HepG2 (cell line): ENCODE measurements around the gene BICDL2. TPM values are rescaled to one million over a fixed set of nuclear protein-coding genes. Genes with fewer than 3 reads are reported as not detected.

Experiments
- ADNP ChIP-seq: sonication (generic); formaldehyde crosslinking; IDR thresholded peaks from 2 replicates; pipeline ENCODE4 v1.4.0; 2020; ENCODE audit warnings: missing genetic modification reagents
- ARNT2 ChIP-seq: sonication (generic); formaldehyde crosslinking; IDR thresholded peaks from 2 replicates; pipeline ENCODE4 v1.8.0; 2022; ENCODE audit warnings: mild to moderate bottlenecking, low read depth, missing genetic modification reagents, moderate library complexity
- CBX5 ChIP-seq: sonication (generic); formaldehyde crosslinking; IDR thresholded peaks from 2 replicates; pipeline ENCODE4 v1.4.0; 2020; ENCODE audit warnings: missing genetic modification reagents, borderline replicate concordance
- CCDC6 ChIP-seq: sonication (generic); formaldehyde crosslinking; IDR thresholded peaks from 2 replicates; pipeline ENCODE4 v1.8.1; 2022; ENCODE audit warnings: mild to moderate bottlenecking, missing genetic modification reagents, moderate library complexity
- CENPT ChIP-seq: sonication (generic); formaldehyde crosslinking; IDR thresholded peaks from 2 replicates; pipeline ENCODE4 v1.8.0; 2022; ENCODE audit warnings: low read depth, mild to moderate bottlenecking, moderate library complexity, missing genetic modification reagents
- DPF2 ChIP-seq: sonication (generic); formaldehyde crosslinking; IDR thresholded peaks from 2 replicates; pipeline ENCODE4 v1.4.0; 2020; ENCODE audit warnings: mild to moderate bottlenecking, low read depth, missing genetic modification reagents, borderline replicate concordance
- GATAD1 ChIP-seq: IDR thresholded peaks from 2 replicates; pipeline ENCODE4 v1.6.1; 2016; ENCODE audit warnings: missing genetic modification reagents, missing compliant biosample characterization
- GFI1 ChIP-seq: sonication (generic); formaldehyde crosslinking; IDR thresholded peaks from 2 replicates; pipeline ENCODE4 v1.5.0; 2020; ENCODE audit warnings: missing genetic modification reagents, mild to moderate bottlenecking, borderline replicate concordance
- JDP2 ChIP-seq: sonication (generic); formaldehyde crosslinking; IDR thresholded peaks from 2 replicates; pipeline ENCODE4 v1.8.1; 2022; ENCODE audit warnings: missing genetic modification reagents, borderline replicate concordance
- KLF12 ChIP-seq: sonication (generic); formaldehyde crosslinking; IDR thresholded peaks from 2 replicates; pipeline ENCODE4 v1.4.0; 2020; ENCODE audit warnings: missing genetic modification reagents, borderline replicate concordance
- NONO ChIP-seq, 2 experiments: fragments of 450-650 bp in 1 of 2; sonication (generic) in 1 of 2; formaldehyde crosslinking in 1 of 2; IDR thresholded peaks in 1 of 2; conservative IDR thresholded peaks in 1 of 2; 2 replicates each; pipeline versions ENCODE4 v1.6.1 to v1.8.0; 2017 to 2022; ENCODE audit warnings: mild to moderate bottlenecking in 1 of 2, missing genetic modification reagents in 1 of 2, moderate library complexity in 1 of 2
- NR0B2 ChIP-seq: sonication (generic); formaldehyde crosslinking; IDR thresholded peaks from 2 replicates; pipeline ENCODE4 v1.4.0; 2020; ENCODE audit warnings: mild to moderate bottlenecking, missing genetic modification reagents
- PHF8 ChIP-seq: sonication (generic); formaldehyde crosslinking; IDR thresholded peaks from 2 replicates; pipeline ENCODE4 v1.5.0; 2020; ENCODE audit warnings: missing genetic modification reagents
- POLR2AphosphoS5 ChIP-seq: IDR thresholded peaks from 2 replicates; pipeline ENCODE4 v1.6.1; 2012; ENCODE audit warnings: low read depth, low read length
- RAD51 ChIP-seq: fragments of 450-650 bp; IDR thresholded peaks from 2 replicates; pipeline ENCODE4 v1.6.1; 2016; ENCODE audit warnings: borderline replicate concordance
- SMC3 ChIP-seq: IDR thresholded peaks from 2 replicates; pipeline ENCODE4 v1.6.1; 2011; ENCODE audit warnings: low read length, improper control_type of control experiment
- SYNCRIP ChIP-seq: fragments of 200-400 bp; formaldehyde crosslinking; IDR thresholded peaks from 2 replicates; pipeline ENCODE4 v1.6.1; 2018; ENCODE audit warnings: mild to moderate bottlenecking, low read depth, low read length; ENCODE audit not compliant: insufficient read depth
- TGIF2 ChIP-seq: IDR thresholded peaks from 2 replicates; pipeline ENCODE4 v1.6.1; 2016; ENCODE audit warnings: control low read depth, missing compliant biosample characterization
- ZBTB1 ChIP-seq: sonication (generic); formaldehyde crosslinking; IDR thresholded peaks from 2 replicates; pipeline ENCODE4 v1.4.0; 2020; ENCODE audit warnings: missing genetic modification reagents, borderline replicate concordance
- ZFAT ChIP-seq: sonication (generic); formaldehyde crosslinking; conservative IDR thresholded peaks from 2 replicates; pipeline ENCODE4 v1.8.1; 2023; ENCODE audit warnings: missing genetic modification reagents, inconsistent platforms
- ZFX ChIP-seq: sonication (generic); formaldehyde crosslinking; IDR thresholded peaks from 2 replicates; pipeline ENCODE4 v1.4.0; 2020; ENCODE audit warnings: mild to moderate bottlenecking, low read depth, missing genetic modification reagents, moderate library complexity
- ZFY ChIP-seq: sonication (generic); formaldehyde crosslinking; IDR thresholded peaks from 2 replicates; pipeline ENCODE4 v1.4.0; 2020; ENCODE audit warnings: missing genetic modification reagents
- ZNF256 ChIP-seq: sonication (generic); formaldehyde crosslinking; conservative IDR thresholded peaks from 2 replicates; pipeline ENCODE4 v1.4.0; 2020; ENCODE audit warnings: missing genetic modification reagents
- ZNF280D ChIP-seq: sonication (generic); formaldehyde crosslinking; IDR thresholded peaks from 2 replicates; pipeline ENCODE4 v1.5.1; 2020; ENCODE audit warnings: mild to moderate bottlenecking, missing genetic modification reagents
- ZNF577 ChIP-seq: sonication (generic); formaldehyde crosslinking; IDR thresholded peaks from 2 replicates; pipeline ENCODE4 v1.4.0; 2020; ENCODE audit warnings: mild to moderate bottlenecking, low read depth, missing genetic modification reagents, borderline replicate concordance
- ZNF619 ChIP-seq: sonication (generic); formaldehyde crosslinking; IDR thresholded peaks from 2 replicates; pipeline ENCODE4 v1.4.0; 2020; ENCODE audit warnings: mild to moderate bottlenecking, missing genetic modification reagents
- ZNF781 ChIP-seq: sonication (generic); formaldehyde crosslinking; IDR thresholded peaks from 2 replicates; pipeline ENCODE4 v1.5.1; 2020; ENCODE audit warnings: borderline replicate concordance, mild to moderate bottlenecking, missing genetic modification reagents; ENCODE audit errors: not compliant biosample characterization
- polyA plus RNA-seq, 8 experiments: library from polyadenylated mRNA; depleted of rRNA in 3 of 8; stranded (reverse) in 7 of 8; unstranded in 1 of 8; fragments of >200 nt; fragmentation: Illumina TruSeq in 4 of 8; extraction: Trizol in 4 of 8; gene quantifications; 2 replicates each; pipeline versions ENCODE4 v1.2.1 to v1.2.3, GENCODE V29; 2011 to 2016; ENCODE audit warnings: low read depth in 4 of 8, missing spikeins in 1 of 8, mixed read lengths in 1 of 8; ENCODE audit not compliant: insufficient read depth in 1 of 8
- total RNA-seq, 5 experiments: library from RNA; depleted of rRNA; stranded (reverse); fragments of >200 nt; fragmentation: Illumina TruSeq; extraction: Trizol; gene quantifications; 2 replicates each; pipeline ENCODE4 v1.2.3, GENCODE V29; 2016; ENCODE audit warnings: low read depth in 1 of 5

Gene BICDL2
- total and polyA plus RNA-seq, 2 of the 13 experiments (the other 11 are each of a cell fraction or from before 2014, with no cell fraction given) = 0.12 TPM; not detected in 1

DNA sequence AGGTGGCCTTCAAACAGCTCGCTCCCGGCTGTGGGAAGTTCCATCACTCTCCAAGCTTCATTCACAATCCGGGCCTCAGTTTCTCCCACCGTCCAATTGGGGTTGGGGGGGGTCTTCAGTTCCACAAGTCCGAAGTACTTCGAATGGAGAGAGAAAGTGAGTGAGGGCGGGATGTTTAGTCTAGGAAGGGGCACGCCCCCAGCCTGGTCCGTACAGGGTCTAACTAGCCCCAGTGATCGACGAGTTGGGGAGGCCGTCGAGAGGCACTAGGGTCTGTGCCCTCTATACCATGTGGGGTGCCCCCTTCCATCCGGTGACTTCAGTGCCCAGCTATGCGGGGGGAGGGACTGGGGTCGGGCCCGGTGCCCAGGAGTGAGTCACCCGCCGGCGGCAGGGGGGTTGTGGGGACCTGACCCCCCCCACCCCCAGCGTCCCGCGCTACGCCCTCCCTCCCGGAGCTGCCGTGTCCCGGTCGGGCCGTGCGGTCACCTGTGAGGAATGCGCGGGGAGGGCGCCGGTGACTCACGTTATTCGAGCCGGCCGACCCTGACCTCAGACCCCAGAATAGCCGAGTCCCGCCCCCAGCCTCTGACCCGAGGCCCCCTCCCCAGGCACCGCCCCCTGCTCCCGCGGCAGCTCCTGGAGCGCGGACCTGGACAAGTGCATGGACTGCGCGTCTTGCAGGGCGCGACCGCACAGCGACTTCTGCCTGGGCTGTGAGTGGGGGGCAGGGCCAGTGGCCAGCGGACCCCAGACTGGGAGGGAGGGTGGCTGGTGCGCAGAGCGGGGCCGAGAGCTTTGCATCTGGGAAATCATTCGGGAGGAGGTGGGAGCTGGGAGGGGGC, 15.9 kb downstream of the BICDL2 start (continued):
- TF ChIP-seq ZNF619 (CRISPR knock-in tag) = peak; percentile 3; the same call in 1 of the 2 replicates
- TF ChIP-seq NONO (IDR thresholded peaks at IDR 0.05) = no peak
- TF ChIP-seq NONO (CRISPR knock-in tag; conservative IDR thresholded peaks at IDR 0.05) = peak; percentile 55
- peak; percentile 35; the same call in 1 of the 2 replicates for TF ChIP-seq DPF2 (CRISPR knock-in tag)
- TF ChIP-seq POLR2AphosphoS5 = no peak; the same call in 1 of the 2 replicates
- no peak for TF ChIP-seq ZBTB1
- no peak for TF ChIP-seq SMC3
- TF ChIP-seq KLF12 = peak; percentile 67
- no peak for TF ChIP-seq ZNF256 (CRISPR knock-in tag)
- TF ChIP-seq JDP2 (CRISPR knock-in tag) = no peak
- TF ChIP-seq ZNF280D = 0 out of 2 replicates have a peak, but pooled peaks have one; percentile 34
- peak; percentile 87 for TF ChIP-seq CCDC6
- 0 out of 2 replicates have a peak, but pooled peaks have one; percentile 40 for TF ChIP-seq CBX5 (CRISPR knock-in tag)
- TF ChIP-seq TGIF2 = no peak; the same call in 1 of the 2 replicates
- no peak for TF ChIP-seq ZFAT (CRISPR knock-in tag)
- TF ChIP-seq SYNCRIP = no peak
- 0 out of 2 replicates have a peak, but pooled peaks have one; percentile 24 for TF ChIP-seq ZFY (CRISPR knock-in tag)
- TF ChIP-seq ZNF781 (CRISPR knock-in tag) = no peak
- no peak for TF ChIP-seq RAD51
- TF ChIP-seq ZFX (CRISPR knock-in tag) = peak; percentile 55
- TF ChIP-seq PHF8 (CRISPR knock-in tag) = peak; percentile 57
- TF ChIP-seq ADNP = no peak
- no peak for TF ChIP-seq NR0B2 (CRISPR knock-in tag)
- peak; percentile 58 for TF ChIP-seq GATAD1 (CRISPR knock-in tag)
- TF ChIP-seq ARNT2 = peak; percentile 57; the same call in 1 of the 2 replicates
- TF ChIP-seq GFI1 = peak; percentile 40; the same call in 1 of the 2 replicates
- no peak for TF ChIP-seq CENPT (CRISPR knock-in tag)
- no peak for TF ChIP-seq ZNF577 (CRISPR knock-in tag)
